Progenitor cell of endocrine pancreas (in vitro differentiated cells): ENCODE data around the gene NRCAM. TPM values are rescaled to one million over a fixed set of nuclear protein-coding genes. Genes with fewer than 3 reads are reported as not detected.

Source experiments
- DNase-seq: peaks from one replicate; pipeline ENCODE4 v3.0.0; 2021; ENCODE audit warnings: low spot score; ENCODE audit not compliant: unreplicated experiment
- H3K27ac Mint-ChIP-seq: 2 replicates; pipeline ENCODE4 v1.8.0; 2021; ENCODE audit warnings: mild to moderate bottlenecking, moderate library complexity, mixed read lengths
- H3K27me3 Mint-ChIP-seq: 2 replicates; pipeline ENCODE4 v1.8.0; 2021; ENCODE audit warnings: mixed read lengths
- H3K36me3 Mint-ChIP-seq: 2 replicates; pipeline ENCODE4 v1.8.0; 2022; ENCODE audit warnings: mixed read lengths; ENCODE audit not compliant: insufficient read depth
- H3K4me1 Mint-ChIP-seq: 2 replicates; pipeline ENCODE4 v1.8.0; 2021; ENCODE audit warnings: low read depth, mixed read lengths
- H3K4me3 Mint-ChIP-seq: 2 replicates; pipeline ENCODE4 v1.8.0; 2021; ENCODE audit warnings: low read depth, mild to moderate bottlenecking, moderate library complexity, mixed read lengths
- H3K9me3 Mint-ChIP-seq: 2 replicates; pipeline ENCODE4 v1.8.0; 2021; ENCODE audit warnings: low read depth, mixed read lengths
- CTCF ChIP-seq: fragments of 200-600 bp; sonication (generic); IDR thresholded peaks from one replicate; pipeline ENCODE4 v1.5.0; 2021; ENCODE audit warnings: antibody characterized with exemption, mild to moderate bottlenecking; ENCODE audit not compliant: unreplicated experiment
- total RNA-seq: library from RNA; stranded (reverse); gene quantifications from 2 replicates; pipeline ENCODE4 v1.2.1, GENCODE V29; 2021

Gene NRCAM
- total RNA-seq, 1 donor from 2014 or later, result 19.9 TPM

- Mint-ChIP-seq H3K9me3 (no peaks in the 10 kb centered on the region), H3K4me3 (no peak overlapping the region), H3K4me1 (peaks cover 21% of the 10 kb centered on the region), H3K27me3 (no peaks in the 10 kb centered on the region), H3K36me3 (no peaks in the 10 kb centered on the region), H3K27ac (no peak overlapping the region)
- no peak for TF ChIP-seq CTCF
- no peak for DNase-seq
Observed at GRCh38 chr7:108287857-108288256, 168.4 kb downstream of the NRCAM start.

GRCh38 chr7:108286290-108286904, 169.8 kb downstream of the NRCAM start:
- H3K9me3 Mint-ChIP-seq, result no peaks in the 10 kb centered on the region
- no peak for TF ChIP-seq CTCF
- H3K4me1 Mint-ChIP-seq, result peaks cover 16% of the 10 kb centered on the region
- no peaks in the 10 kb centered on the region for H3K27me3 Mint-ChIP-seq
- H3K36me3 Mint-ChIP-seq, result no peaks in the 10 kb centered on the region
- H3K4me3 Mint-ChIP-seq, result no peak overlapping the region
- H3K27ac Mint-ChIP-seq, result no peak overlapping the region
- DNase-seq, result no peak

- Mint-ChIP-seq H3K4me3 (no peak overlapping the region), H3K36me3 (no peaks in the 10 kb centered on the region), H3K9me3 (no peaks in the 10 kb centered on the region)
Observed at GRCh38 chr7:108285778-108286177, 170.5 kb downstream of the NRCAM start.

GRCh38 chr7:108285003-108285368, 171.2 kb downstream of the NRCAM start:
- no peak for DNase-seq
- Mint-ChIP-seq H3K4me1 (peaks cover 2% of the 10 kb centered on the region), H3K27ac (no peak overlapping the region), H3K4me3 (no peak overlapping the region), H3K36me3 (no peaks in the 10 kb centered on the region), H3K9me3 (no peaks in the 10 kb centered on the region), H3K27me3 (no peaks in the 10 kb centered on the region)
- no peak for TF ChIP-seq CTCF

More at GRCh38 chr7:108285778-108286177, 170.5 kb downstream of the NRCAM start:
- peaks cover 10% of the 10 kb centered on the region for H3K4me1 Mint-ChIP-seq
- TF ChIP-seq CTCF, result no peak
- no peak for DNase-seq
- no peaks in the 10 kb centered on the region for H3K27me3 Mint-ChIP-seq
- no peak overlapping the region for H3K27ac Mint-ChIP-seq

- Mint-ChIP-seq H3K36me3 (no peaks in the 10 kb centered on the region), H3K27ac (no peak overlapping the region)
Observed at GRCh38 chr7:108284349-108285002, 171.8 kb downstream of the NRCAM start.

More at GRCh38 chr7:108284349-108285002, 171.8 kb downstream of the NRCAM start:
- Mint-ChIP-seq H3K4me3 (no peak overlapping the region), H3K27me3 (no peaks in the 10 kb centered on the region), H3K9me3 (no peaks in the 10 kb centered on the region), H3K4me1 (no peaks in the 10 kb centered on the region)
- DNase-seq, result no peak
- TF ChIP-seq CTCF, result no peak
